HG03354 (cell line): Measurements from ENCODE around the gene SUSD5.

Experiments
- ATAC-seq: cut with Tn5 transposase; IDR thresholded peaks from one replicate; pipeline ENCODE4 v1.9.1; 2021; ENCODE audit warnings: mild to moderate bottlenecking; ENCODE audit not compliant: unreplicated experiment, poor library complexity, severe bottlenecking

Gene SUSD5

GRCh38 chr3:33218446-33219174 lies at the start of gene SUSD5:
Gene SUSD5 (minus strand): TSS chr3:33218810. CDS start chr3:33218797, 13 bp downstream.
- ATAC-seq, result no peak

- no peak for ATAC-seq
Measured at GRCh38 chr3:33260104-33260503, 41.5 kb upstream of the SUSD5 start.

GRCh38 chr3:33256249-33256648 lies 37.6 kb upstream of the SUSD5 start:
- no peak for ATAC-seq

- no peak for ATAC-seq
Measured at GRCh38 chr3:33250712-33251111, 32.1 kb upstream of the SUSD5 start.

GRCh38 chr3:33246786-33247185 lies 28.2 kb upstream of the SUSD5 start:
- no peak for ATAC-seq

- no peak for ATAC-seq
Measured at GRCh38 chr3:33240261-33240660, 21.7 kb upstream of the SUSD5 start.

- ATAC-seq, result no peak
Measured at GRCh38 chr3:33238923-33239322, 20.3 kb upstream of the SUSD5 start.

GRCh38 chr3:33237439-33237838 lies 18.8 kb upstream of the SUSD5 start:
- ATAC-seq, result no peak

- no peak for ATAC-seq
Measured at GRCh38 chr3:33236005-33236404, 17.4 kb upstream of the SUSD5 start.

- no peak for ATAC-seq
Measured at GRCh38 chr3:33233884-33234283, 15.3 kb upstream of the SUSD5 start.

- ATAC-seq, result no peak
Measured at GRCh38 chr3:33231756-33232465, 13.3 kb upstream of the SUSD5 start.

- no peak for ATAC-seq
Measured at GRCh38 chr3:33229947-33230346, 11.3 kb upstream of the SUSD5 start.

- no peak for ATAC-seq
Measured at GRCh38 chr3:33229066-33229465, 10.5 kb upstream of the SUSD5 start.

GRCh38 chr3:33221241-33221640 lies 2.6 kb upstream of the SUSD5 start:
- ATAC-seq, result no peak

- ATAC-seq, result no peak
Measured at GRCh38 chr3:33219175-33219487, 521 bp upstream of the SUSD5 start.

- no peak for ATAC-seq
Measured at GRCh38 chr3:33217866-33218445, 654 bp downstream of the SUSD5 start.

- ATAC-seq, result no peak
Measured at GRCh38 chr3:33215739-33216138, 2.9 kb downstream of the SUSD5 start.

- ATAC-seq, result no peak
Measured at GRCh38 chr3:33212406-33212805, 6.2 kb downstream of the SUSD5 start.

- ATAC-seq, result no peak
Measured at GRCh38 chr3:33211444-33211843, 7.2 kb downstream of the SUSD5 start.

GRCh38 chr3:33209357-33209756 lies 9.3 kb downstream of the SUSD5 start:
- no peak for ATAC-seq
